SJCRH30 (cell line): ENCODE data around the gene TMEM235. TPM values are rescaled to one million over a fixed set of nuclear protein-coding genes. Genes with fewer than 3 reads are reported as not detected.
A peak's percentile ranks its signal among the peaks of the same experiment; 100 is the strongest.

Experiments
- DNase-seq, 2 experiments: peaks; one replicate each; pipeline ENCODE4 v3.0.0-alpha.2; 2015 to 2020
- H3K27ac ChIP-seq: fragments of 250-450 bp; sonication (Bioruptor Pico); 2 replicates; pipeline ENCODE4 v1.5.1; 2020; ENCODE audit warnings: mild to moderate bottlenecking, moderate library complexity
- H3K27me3 ChIP-seq: fragments of 250-450 bp; sonication (Bioruptor Pico); 2 replicates; pipeline ENCODE4 v1.5.1; 2020; ENCODE audit warnings: mild to moderate bottlenecking, moderate library complexity
- H3K36me3 ChIP-seq: fragments of 250-450 bp; sonication (Bioruptor Pico); 2 replicates; pipeline ENCODE4 v1.5.1; 2020; ENCODE audit warnings: mild to moderate bottlenecking, moderate library complexity
- H3K4me1 ChIP-seq: fragments of 250-450 bp; sonication (Bioruptor Pico); 2 replicates; pipeline ENCODE4 v1.5.1; 2020; ENCODE audit warnings: mild to moderate bottlenecking, moderate library complexity
- H3K4me3 ChIP-seq: fragments of 250-450 bp; sonication (Bioruptor Pico); 2 replicates; pipeline ENCODE4 v1.5.1; 2020; ENCODE audit warnings: mild to moderate bottlenecking, moderate library complexity
- H3K9me3 ChIP-seq: fragments of 250-450 bp; sonication (Bioruptor Pico); replicated peaks from 2 replicates; pipeline ENCODE4 v1.5.1; 2020; ENCODE audit warnings: mild to moderate bottlenecking, moderate library complexity
- total RNA-seq: library from RNA; depleted of rRNA; stranded (reverse); fragments of >200 nt; shearing (Covaris generic); gene quantifications from 2 replicates; pipeline ENCODE4 v1.2.3, GENCODE V29; 2014

The TMEM235 gene
- total RNA-seq, 1 experiment from 2014 or later = 0.10 TPM

GRCh38 chr17:78240012-78240655, 8.7 kb downstream of the TMEM235 start:
- no peaks in the 10 kb centered on the region for H3K36me3 ChIP-seq
- no peak for DNase-seq
- peaks cover 37% of the 10 kb centered on the region for H3K4me1 ChIP-seq
- no peaks in the 10 kb centered on the region for H3K27me3 ChIP-seq
- 0 out of 2 replicates have a peak, but pooled peaks cover under 1% of the 10 kb centered on the region for H3K9me3 ChIP-seq
- H3K4me3 ChIP-seq = no peak overlapping the region
- H3K27ac ChIP-seq = no peak overlapping the region

GRCh38 chr17:78240839-78241238, 9.4 kb downstream of the TMEM235 start:
- peaks cover 7% of the 10 kb centered on the region; the same call in 1 of the 2 replicates for H3K9me3 ChIP-seq
- no peak for DNase-seq
- no peak overlapping the region for H3K27ac ChIP-seq
- H3K4me3 ChIP-seq = no peak overlapping the region
- peaks cover 37% of the 10 kb centered on the region for H3K4me1 ChIP-seq
- no peaks in the 10 kb centered on the region for H3K27me3 ChIP-seq
- no peaks in the 10 kb centered on the region for H3K36me3 ChIP-seq

GRCh38 chr17:78241277-78242023, 10.0 kb downstream of the TMEM235 start:
- H3K4me3 ChIP-seq = no peak overlapping the region
- peaks cover 7% of the 10 kb centered on the region; the same call in 1 of the 2 replicates for H3K9me3 ChIP-seq
- no peaks in the 10 kb centered on the region for H3K27me3 ChIP-seq
- peaks cover 34% of the 10 kb centered on the region for H3K4me1 ChIP-seq
- H3K36me3 ChIP-seq = no peaks in the 10 kb centered on the region
- peak; percentile 88 to 96 for DNase-seq
- H3K27ac ChIP-seq = no peak overlapping the region

DNA sequence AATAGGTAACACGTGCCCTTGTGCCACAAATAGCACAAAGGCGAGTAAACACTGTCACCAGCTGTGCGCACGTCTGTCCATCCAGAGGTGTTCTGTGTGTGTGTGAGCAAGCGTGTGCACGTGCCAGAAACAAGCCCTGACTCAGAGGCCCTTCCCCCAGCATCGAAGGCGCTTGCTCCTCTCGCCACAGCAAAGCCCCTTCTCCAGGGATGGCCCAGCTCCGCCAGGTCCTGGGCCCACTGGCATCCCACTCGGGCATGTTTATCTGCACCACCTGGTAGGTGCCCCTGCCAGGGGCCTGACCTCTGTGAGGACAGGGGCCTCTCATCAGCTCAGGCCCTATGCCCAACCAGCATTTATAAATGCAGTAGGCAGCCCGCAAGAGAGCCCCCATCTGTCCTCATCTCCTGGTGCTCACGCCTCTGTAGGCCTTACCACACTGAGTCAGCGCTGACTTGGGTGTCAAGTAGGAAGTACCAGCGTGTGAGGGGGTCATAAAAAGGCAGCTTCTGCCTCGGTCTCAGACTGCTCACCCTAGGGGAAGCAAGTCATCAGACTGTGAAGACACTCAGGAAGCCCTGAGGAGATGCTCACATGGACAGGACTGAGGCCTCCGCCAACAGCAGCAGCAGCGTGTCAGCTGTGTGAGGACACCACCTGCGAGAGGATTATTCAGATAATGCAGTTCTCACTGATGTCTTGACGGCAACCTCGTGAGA, 10.8 kb downstream of the TMEM235 start:
- Histone ChIP-seq H3K4me3 (no peak overlapping the region), H3K36me3 (no peaks in the 10 kb centered on the region), H3K27ac (no peak overlapping the region), H3K4me1 (peaks cover 26% of the 10 kb centered on the region), H3K27me3 (no peaks in the 10 kb centered on the region), H3K9me3 (peaks cover 7% of the 10 kb centered on the region; the same call in 1 of the 2 replicates)
- no peak for DNase-seq

DNA sequence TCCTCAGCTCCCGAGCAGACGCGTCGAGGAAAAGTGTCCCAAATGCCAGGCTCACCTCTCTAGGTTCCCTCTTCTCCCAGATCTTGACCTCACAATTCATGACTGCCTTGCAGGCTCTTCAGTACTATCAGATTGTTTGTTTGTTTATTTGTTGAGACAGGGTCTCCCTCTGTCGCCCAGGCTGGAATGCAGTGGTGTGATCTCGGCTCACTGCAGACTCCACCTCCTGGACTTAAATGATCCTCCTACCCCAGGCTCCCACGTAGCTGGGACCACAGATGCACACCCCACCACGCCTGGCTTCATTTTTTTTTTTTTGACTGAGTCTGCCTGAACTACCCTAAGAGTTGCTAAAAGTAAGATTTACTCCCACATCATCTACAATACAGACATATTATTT, 15.9 kb downstream of the TMEM235 start:
- Histone ChIP-seq H3K4me3 (no peak overlapping the region), H3K27me3 (no peaks in the 10 kb centered on the region), H3K9me3 (peaks cover 7% of the 10 kb centered on the region; the same call in 1 of the 2 replicates), H3K36me3 (no peaks in the 10 kb centered on the region), H3K27ac (no peak overlapping the region), H3K4me1 (peaks cover 8% of the 10 kb centered on the region)
- peak in 1 of 2 experiments; percentile 50 for DNase-seq

GRCh38 chr17:78248051-78248914, 16.9 kb downstream of the TMEM235 start:
- Histone ChIP-seq H3K27ac (no peak overlapping the region), H3K9me3 (peaks cover 7% of the 10 kb centered on the region; the same call in 1 of the 2 replicates), H3K27me3 (no peaks in the 10 kb centered on the region), H3K4me1 (no peaks in the 10 kb centered on the region; the same call in 1 of the 2 replicates), H3K36me3 (no peaks in the 10 kb centered on the region), H3K4me3 (no peak overlapping the region)
- DNase-seq = no peak

GRCh38 chr17:78249074-78249817, 17.8 kb downstream of the TMEM235 start:
- H3K9me3 ChIP-seq = peaks cover 7% of the 10 kb centered on the region; the same call in 1 of the 2 replicates
- no peaks in the 10 kb centered on the region for H3K36me3 ChIP-seq
- no peak overlapping the region for H3K4me3 ChIP-seq
- no peak overlapping the region for H3K27ac ChIP-seq
- no peak for DNase-seq
- no peaks in the 10 kb centered on the region for H3K4me1 ChIP-seq
- H3K27me3 ChIP-seq = no peaks in the 10 kb centered on the region

- Histone ChIP-seq H3K36me3 (no peaks in the 10 kb centered on the region), H3K4me1 (no peaks in the 10 kb centered on the region), H3K9me3 (peaks cover 6% of the 10 kb centered on the region; the same call in 1 of the 2 replicates), H3K4me3 (no peak overlapping the region), H3K27ac (no peak overlapping the region), H3K27me3 (no peaks in the 10 kb centered on the region)
- no peak for DNase-seq
Measured at GRCh38 chr17:78249818-78250806, 18.7 kb downstream of the TMEM235 start.

- Histone ChIP-seq H3K27me3 (no peaks in the 10 kb centered on the region), H3K4me1 (0 out of 2 replicates have a peak, but pooled peaks cover 5% of the 10 kb centered on the region), H3K4me3 (no peak overlapping the region), H3K27ac (no peak overlapping the region), H3K36me3 (no peaks in the 10 kb centered on the region), H3K9me3 (no peaks in the 10 kb centered on the region)
- peak; percentile 93 to 96 for DNase-seq
Measured at GRCh38 chr17:78250891-78251772, 19.7 kb downstream of the TMEM235 start.

- Histone ChIP-seq H3K4me3 (no peak overlapping the region), H3K27ac (no peak overlapping the region), H3K4me1 (0 out of 2 replicates have a peak, but pooled peaks cover 5% of the 10 kb centered on the region), H3K27me3 (no peaks in the 10 kb centered on the region), H3K36me3 (no peaks in the 10 kb centered on the region), H3K9me3 (no peaks in the 10 kb centered on the region)
- DNase-seq = peak in 1 of 2 experiments; percentile 11
Measured at GRCh38 chr17:78251773-78252103, 20.3 kb downstream of the TMEM235 start.

GRCh38 chr17:78252111-78252634, 20.7 kb downstream of the TMEM235 start:
- H3K27ac ChIP-seq = no peak overlapping the region
- no peaks in the 10 kb centered on the region for H3K36me3 ChIP-seq
- no peaks in the 10 kb centered on the region for H3K9me3 ChIP-seq
- no peaks in the 10 kb centered on the region for H3K27me3 ChIP-seq
- H3K4me3 ChIP-seq = no peak overlapping the region
- peaks cover 5% of the 10 kb centered on the region; the same call in 1 of the 2 replicates for H3K4me1 ChIP-seq
- peak in 1 of 2 experiments; percentile 15 for DNase-seq
